Vagina (tissue), 2 donors: ENCODE measurements around the gene ALDH6A1. TPM values are rescaled to one million over a fixed set of nuclear protein-coding genes. Genes with fewer than 3 reads are reported as not detected.

Experiments
- DNase-seq, 2 donors: peaks; one replicate each; pipeline ENCODE4 v3.0.0-alpha.2; 2017; ENCODE audit errors: extremely low spot score in 2 of 2
- H3K27ac ChIP-seq: fragments of 200-600 bp; sonication (generic); one replicate; pipeline ENCODE4 v1.5.1; 2019
- H3K27me3 ChIP-seq: fragments of 200-600 bp; sonication (generic); one replicate; pipeline ENCODE4 v1.5.1; 2019
- H3K36me3 ChIP-seq, 2 donors: fragments of 200-600 bp; sonication (generic); one replicate each; pipeline ENCODE4 v1.5.1; 2017 to 2019
- H3K4me1 ChIP-seq: fragments of 200-600 bp; sonication (generic); one replicate; pipeline ENCODE4 v1.5.1; 2019
- H3K4me3 ChIP-seq, 2 donors: fragments of 200-600 bp; sonication (generic); 1 replicate in 1 of 2; 2 replicates in 1 of 2; pipeline ENCODE4 v1.5.1; 2016 to 2019
- H3K9me3 ChIP-seq: fragments of 200-600 bp; sonication (generic); one replicate; pipeline ENCODE4 v1.5.1; 2019
- POLR2A ChIP-seq, 2 donors: fragments of 450-650 bp; IDR thresholded peaks; one replicate each; pipeline ENCODE4 v1.6.1; 2017; ENCODE audit warnings: antibody characterized with exemption in 2 of 2, mild to moderate bottlenecking in 2 of 2, moderate library complexity in 2 of 2
- POLR2AphosphoS5 ChIP-seq, 2 donors: sonication (generic); formaldehyde crosslinking; IDR thresholded peaks; one replicate each; pipeline ENCODE4 v1.9.0; 2017; ENCODE audit warnings: antibody characterized with exemption in 2 of 2, mild to moderate bottlenecking in 2 of 2, low read depth in 1 of 2; ENCODE audit not compliant: insufficient read depth in 1 of 2
- intact Hi-C: fragments of 100-400 bp; cut with DNase I; formaldehyde crosslinking; loops from one replicate; pipeline ENCODE4 v1.15.1; 2023
- total RNA-seq: library from RNA; depleted of rRNA; stranded (reverse); fragments of >200 nt; gene quantifications from one replicate; pipeline ENCODE4 v1.2.3, GENCODE V29; 2016
- TF ChIP-seq, protein P1 (sequence below), 3 experiments: fragments of 450-650 bp in 2 of 3; fragments of 200-600 bp in 1 of 3; sonication (generic) in 1 of 3; IDR thresholded peaks; one replicate each; pipeline ENCODE4 v1.5.1; 2017 to 2019; ENCODE audit warnings: antibody characterized with exemption in 3 of 3, mild to moderate bottlenecking in 2 of 3, moderate library complexity in 2 of 3

ALDH6A1 gene
- total RNA-seq, 1 donor from 2014 or later, result 20.9 TPM

DNA sequence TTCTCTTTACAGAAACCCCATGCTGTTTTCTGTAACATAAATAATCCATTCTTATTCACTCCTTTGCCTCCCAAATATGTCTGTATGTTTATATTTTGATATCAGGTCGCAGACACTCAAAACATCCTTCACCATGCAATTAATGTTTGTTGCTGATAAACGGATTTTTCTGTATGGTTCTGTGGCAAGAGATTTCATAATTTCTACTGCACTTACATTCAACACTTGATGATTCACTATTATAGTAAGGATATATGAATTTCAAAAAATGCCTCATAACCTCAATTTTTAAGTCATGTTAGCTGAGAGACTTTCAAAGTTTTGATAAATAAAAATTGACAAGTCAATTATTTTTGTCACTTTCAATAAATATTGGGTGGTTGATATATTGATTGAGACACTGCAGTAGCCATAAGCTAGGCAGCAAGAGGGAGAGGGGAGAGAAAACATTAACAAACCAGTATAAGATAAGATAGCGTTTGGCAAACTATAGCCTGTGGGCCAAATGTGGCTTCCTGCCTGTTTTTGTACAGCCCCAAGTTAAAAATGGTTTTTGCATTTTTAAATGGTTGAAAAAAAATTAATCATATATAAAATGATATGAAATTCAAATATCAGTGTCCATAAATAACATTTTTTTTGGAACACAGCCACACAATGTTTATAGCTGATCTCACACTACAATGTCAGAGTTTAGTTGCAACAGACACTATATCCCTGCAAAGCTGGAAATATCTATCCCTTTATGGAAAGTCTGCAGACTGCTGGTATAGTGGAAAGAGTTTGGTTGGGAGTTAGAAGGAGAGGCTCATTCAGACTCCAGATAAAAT lies 18.3 kb downstream of the ALDH6A1 start:
- no peaks in the 10 kb centered on the region for H3K4me1 ChIP-seq
- no peaks in the 10 kb centered on the region for H3K9me3 ChIP-seq
- no peaks in the 10 kb centered on the region for H3K27me3 ChIP-seq
- H3K36me3 ChIP-seq, result peaks cover 0 to 60% of the 10 kb centered on the region in 2 donors
- TF ChIP-seq, protein P1, sequence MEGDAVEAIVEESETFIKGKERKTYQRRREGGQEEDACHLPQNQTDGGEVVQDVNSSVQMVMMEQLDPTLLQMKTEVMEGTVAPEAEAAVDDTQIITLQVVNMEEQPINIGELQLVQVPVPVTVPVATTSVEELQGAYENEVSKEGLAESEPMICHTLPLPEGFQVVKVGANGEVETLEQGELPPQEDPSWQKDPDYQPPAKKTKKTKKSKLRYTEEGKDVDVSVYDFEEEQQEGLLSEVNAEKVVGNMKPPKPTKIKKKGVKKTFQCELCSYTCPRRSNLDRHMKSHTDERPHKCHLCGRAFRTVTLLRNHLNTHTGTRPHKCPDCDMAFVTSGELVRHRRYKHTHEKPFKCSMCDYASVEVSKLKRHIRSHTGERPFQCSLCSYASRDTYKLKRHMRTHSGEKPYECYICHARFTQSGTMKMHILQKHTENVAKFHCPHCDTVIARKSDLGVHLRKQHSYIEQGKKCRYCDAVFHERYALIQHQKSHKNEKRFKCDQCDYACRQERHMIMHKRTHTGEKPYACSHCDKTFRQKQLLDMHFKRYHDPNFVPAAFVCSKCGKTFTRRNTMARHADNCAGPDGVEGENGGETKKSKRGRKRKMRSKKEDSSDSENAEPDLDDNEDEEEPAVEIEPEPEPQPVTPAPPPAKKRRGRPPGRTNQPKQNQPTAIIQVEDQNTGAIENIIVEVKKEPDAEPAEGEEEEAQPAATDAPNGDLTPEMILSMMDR (IDR thresholded peaks at IDR 0.05), result no peak
- no peak for TF ChIP-seq POLR2AphosphoS5 (IDR thresholded peaks at IDR 0.05; ENCODE audit: insufficient read depth in 1 of 2, low read depth in 1 of 2)
- no peak for TF ChIP-seq POLR2A (IDR thresholded peaks at IDR 0.05)
- no peak overlapping the region for H3K4me3 ChIP-seq
- no peak overlapping the region for H3K27ac ChIP-seq
- intact Hi-C loops, result no loop called here
- DNase-seq, result no peak

- intact Hi-C loops, result no loop called here
- no peaks in the 10 kb centered on the region for H3K9me3 ChIP-seq
- H3K27me3 ChIP-seq, result no peaks in the 10 kb centered on the region
- TF ChIP-seq POLR2A (IDR thresholded peaks at IDR 0.05) (no peak), POLR2AphosphoS5 (IDR thresholded peaks at IDR 0.05; ENCODE audit: insufficient read depth in 1 of 2, low read depth in 1 of 2) (no peak)
- TF ChIP-seq, protein P1 (IDR thresholded peaks at IDR 0.05), result no peak
- DNase-seq, result no peak
- peaks cover 0 to 63% of the 10 kb centered on the region in 2 donors for H3K36me3 ChIP-seq
- no peak overlapping the region for H3K27ac ChIP-seq
- H3K4me1 ChIP-seq, result no peaks in the 10 kb centered on the region
- no peak overlapping the region for H3K4me3 ChIP-seq
Measured at GRCh38 chr14:74064883-74065282, 19.4 kb downstream of the ALDH6A1 start.

DNA sequence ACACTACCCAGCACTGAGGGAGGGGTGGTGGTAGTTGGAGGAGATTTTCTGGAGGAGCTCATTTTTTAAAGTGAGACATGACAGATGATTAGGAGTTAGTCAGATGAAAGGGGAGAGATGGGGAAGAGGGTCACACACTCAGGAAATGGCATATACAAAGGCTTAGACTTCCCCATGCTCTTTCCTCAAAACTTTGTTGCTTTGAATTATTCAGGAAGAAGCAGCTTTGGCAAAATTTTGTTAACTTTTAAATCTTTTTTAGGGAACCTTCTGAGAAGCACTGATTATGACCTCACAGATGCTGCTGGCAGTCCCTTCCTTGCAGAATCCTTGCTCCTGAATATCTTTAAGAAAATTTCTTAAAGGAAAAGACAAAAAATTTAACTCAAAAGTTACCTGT lies 19.8 kb downstream of the ALDH6A1 start:
- Histone ChIP-seq H3K27me3 (no peaks in the 10 kb centered on the region), H3K9me3 (no peaks in the 10 kb centered on the region), H3K4me1 (no peaks in the 10 kb centered on the region), H3K36me3 (peaks cover 0 to 63% of the 10 kb centered on the region in 2 donors), H3K4me3 (no peak overlapping the region), H3K27ac (no peak overlapping the region)
- intact Hi-C loops, result no loop called here
- TF ChIP-seq POLR2A (IDR thresholded peaks at IDR 0.05), result no peak
- TF ChIP-seq, protein P1 (IDR thresholded peaks at IDR 0.05), result no peak
- TF ChIP-seq POLR2AphosphoS5 (IDR thresholded peaks at IDR 0.05; ENCODE audit: insufficient read depth in 1 of 2, low read depth in 1 of 2), result no peak
- no peak for DNase-seq

DNA sequence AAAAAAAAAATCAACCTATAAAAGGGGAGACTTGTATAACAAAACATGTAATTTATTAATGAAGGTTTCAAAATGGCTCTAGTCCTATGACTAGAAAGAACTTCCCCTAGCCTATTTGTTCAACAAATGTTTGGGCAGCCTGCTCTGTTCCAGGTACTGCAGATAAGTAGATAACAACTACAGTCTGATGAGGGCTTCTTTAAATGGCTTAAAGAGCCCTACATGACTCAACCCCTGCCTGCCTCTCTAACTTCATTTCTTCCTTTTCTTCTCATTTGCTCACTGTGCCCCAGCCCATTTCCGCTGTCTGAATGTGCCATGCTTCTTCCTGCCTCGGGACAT lies 21.5 kb downstream of the ALDH6A1 start:
- peaks cover 0 to 73% of the 10 kb centered on the region in 2 donors for H3K36me3 ChIP-seq
- TF ChIP-seq POLR2A (IDR thresholded peaks at IDR 0.05) (no peak), POLR2AphosphoS5 (IDR thresholded peaks at IDR 0.05; ENCODE audit: insufficient read depth in 1 of 2, low read depth in 1 of 2) (no peak)
- TF ChIP-seq, protein P1 (IDR thresholded peaks at IDR 0.05), result no peak

DNA sequence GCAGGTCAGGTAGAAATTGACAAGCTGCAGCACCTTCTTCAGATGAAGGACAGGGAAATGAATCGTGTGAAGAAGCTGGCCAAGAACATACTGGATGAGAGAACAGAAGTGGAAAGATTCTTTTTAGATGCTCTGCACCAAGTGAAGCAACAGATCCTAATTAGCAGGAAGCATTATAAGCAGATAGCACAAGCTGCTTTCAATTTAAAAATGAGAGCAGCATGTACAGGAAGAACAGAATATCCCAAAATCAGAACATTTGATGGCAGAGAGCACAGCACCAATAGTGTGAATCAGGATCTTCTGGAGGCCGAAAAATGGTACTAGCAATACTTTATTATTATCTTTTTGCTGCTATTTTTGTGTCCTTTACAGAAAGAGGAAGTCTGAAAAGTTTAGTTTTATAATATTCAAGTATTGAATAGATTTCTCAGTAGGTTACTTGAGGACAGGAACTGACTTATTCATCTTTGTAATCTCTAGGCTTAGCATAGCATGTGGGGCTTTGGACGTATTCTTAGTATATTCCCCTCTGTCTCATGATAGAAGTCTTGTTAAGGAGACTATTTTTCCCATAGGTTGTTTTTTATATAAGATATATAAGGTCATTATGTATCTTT lies 34.3 kb downstream of the ALDH6A1 start:
- Histone ChIP-seq H3K4me1 (no peaks in the 10 kb centered on the region), H3K27ac (no peak overlapping the region), H3K9me3 (no peaks in the 10 kb centered on the region), H3K27me3 (no peaks in the 10 kb centered on the region), H3K36me3 (no peaks in the 10 kb centered on the region), H3K4me3 (no peak overlapping the region)
- TF ChIP-seq POLR2AphosphoS5 (IDR thresholded peaks at IDR 0.05; ENCODE audit: insufficient read depth in 1 of 2, low read depth in 1 of 2) (no peak), POLR2A (IDR thresholded peaks at IDR 0.05) (no peak)
- TF ChIP-seq, protein P1 (IDR thresholded peaks at IDR 0.05), result no peak
- DNase-seq, result no peak
- intact Hi-C loops, result no loop called here

More for the DNA sequence above, 21.5 kb downstream of the ALDH6A1 start:
- no peak overlapping the region for H3K27ac ChIP-seq
- no peak for DNase-seq
- intact Hi-C loops, result no loop called here
- no peak overlapping the region for H3K4me3 ChIP-seq
- no peaks in the 10 kb centered on the region for H3K27me3 ChIP-seq
- H3K9me3 ChIP-seq, result no peaks in the 10 kb centered on the region
- no peaks in the 10 kb centered on the region for H3K4me1 ChIP-seq
